Testis (tissue), 2 donors: ENCODE measurements around the gene OPRM1.

Experiments used
- CTCF ChIP-seq, 3 experiments: fragments of 450-650 bp in 2 of 3; fragments of 200-600 bp in 1 of 3; sonication (generic) in 1 of 3; IDR thresholded peaks; one replicate each; pipeline ENCODE4 v1.5.1; 2016 to 2019; ENCODE audit warnings: antibody characterized with exemption in 3 of 3, mild to moderate bottlenecking in 2 of 3, moderate library complexity in 1 of 3
- POLR2A ChIP-seq: fragments of 450-650 bp; IDR thresholded peaks from one replicate; pipeline ENCODE4 v1.6.1; 2017; ENCODE audit warnings: antibody characterized with exemption, mild to moderate bottlenecking, moderate library complexity

GRCh38 chr6:154284313-154284853 lies 245.3 kb downstream of the OPRM1 start:
- TF ChIP-seq CTCF (IDR thresholded peaks at IDR 0.05) (no peak), POLR2A (no peak)
